NK-92 treated with Interleukin-12 subunit alpha and Interleukin-12 subunit beta, amount 100 ng/mL, for 24 hours (cell line): ENCODE results near the gene SEMA3D.

Experiments
- DNase-seq: peaks from one replicate; lab custom pipeline; 2025; lab: John Stamatoyannopoulos, UW

Gene SEMA3D

GRCh38 chr7:85184599-85185423 lies 2.0 kb downstream of the SEMA3D start:
- DNase-seq: no peak

GRCh38 chr7:85183296-85183695 lies 3.6 kb downstream of the SEMA3D start:
- DNase-seq: no peak

GRCh38 chr7:85178531-85179298 lies 8.1 kb downstream of the SEMA3D start:
- no peak for DNase-seq

- DNase-seq: no peak
These were observed 9.5 kb downstream of the SEMA3D start for GRCh38 chr7:85177316-85177715.

- no peak for DNase-seq
These were observed 10.7 kb downstream of the SEMA3D start for GRCh38 chr7:85176197-85176596.

GRCh38 chr7:85175217-85175616 lies 11.6 kb downstream of the SEMA3D start:
- DNase-seq: no peak

GRCh38 chr7:85172530-85172941 lies 14.3 kb downstream of the SEMA3D start:
- DNase-seq: no peak

- DNase-seq: no peak
These were observed 19.2 kb downstream of the SEMA3D start for GRCh38 chr7:85167636-85168035.

GRCh38 chr7:85165263-85165662 lies 21.6 kb downstream of the SEMA3D start:
- no peak for DNase-seq

- no peak for DNase-seq
These were observed 22.5 kb downstream of the SEMA3D start for GRCh38 chr7:85164376-85164775.

- DNase-seq: no peak
These were observed 24.1 kb downstream of the SEMA3D start for GRCh38 chr7:85162721-85163120.

- no peak for DNase-seq
These were observed 26.6 kb downstream of the SEMA3D start for GRCh38 chr7:85160223-85160622.

GRCh38 chr7:85159003-85159402 lies 27.9 kb downstream of the SEMA3D start:
- no peak for DNase-seq

- DNase-seq: no peak
These were observed 30.1 kb downstream of the SEMA3D start for GRCh38 chr7:85156661-85157208.

GRCh38 chr7:85154282-85154937 lies 32.4 kb downstream of the SEMA3D start:
- DNase-seq: no peak

GRCh38 chr7:85153715-85154114 lies 33.1 kb downstream of the SEMA3D start:
- no peak for DNase-seq

- DNase-seq: no peak
These were observed 36.2 kb downstream of the SEMA3D start for GRCh38 chr7:85150624-85151023.

GRCh38 chr7:85144771-85145170 lies 42.1 kb downstream of the SEMA3D start:
- DNase-seq: no peak

- no peak for DNase-seq
These were observed 50.9 kb downstream of the SEMA3D start for GRCh38 chr7:85135977-85136376.

- no peak for DNase-seq
These were observed 53.3 kb downstream of the SEMA3D start for GRCh38 chr7:85133560-85133959.

GRCh38 chr7:85133006-85133405 lies 53.9 kb downstream of the SEMA3D start:
- DNase-seq: no peak

- DNase-seq: no peak
These were observed 56.2 kb downstream of the SEMA3D start for GRCh38 chr7:85130702-85131101.
